Activated CD4-positive, alpha-beta T cell treated with anti-CD3 and anti-CD28 coated beads for 36 hours (primary cell): Measurements from ENCODE around the gene DOK3. TPM values are rescaled to one million over a fixed set of nuclear protein-coding genes. Genes with fewer than 3 reads are reported as not detected.

Experiments
- ATAC-seq: fragments of 200-7000 bp; cut with Tn5 transposase; one replicate; pipeline ENCODE4 v1.10.0; 2021; ENCODE audit warnings: mild to moderate bottlenecking, moderate library complexity
- CTCF ChIA-PET: fragments of 350-600 bp; sonication (Branson Sonifier 250); formaldehyde crosslinking; loops from one replicate; lab custom pipeline; 2021; ENCODE audit warnings: antibody characterized with exemption; lab: Charles Lee
- POLR2A ChIA-PET: fragments of 350-600 bp; sonication (Branson Sonifier 250); formaldehyde crosslinking; loops from one replicate; lab custom pipeline; 2021; ENCODE audit warnings: antibody characterized with exemption, inconsistent platforms; lab: Charles Lee
- DNase-seq: peaks from one replicate; pipeline ENCODE4 v3.0.0-alpha.2; 2020
- H3K27ac Mint-ChIP-seq: one replicate; pipeline ENCODE4 v1.8.0; 2021; ENCODE audit warnings: mixed read lengths
- H3K27me3 Mint-ChIP-seq: one replicate; pipeline ENCODE4 v1.8.0; 2021; ENCODE audit warnings: mixed read lengths
- H3K36me3 Mint-ChIP-seq: one replicate; pipeline ENCODE4 v1.8.0; 2021; ENCODE audit warnings: low read depth, mixed read lengths
- H3K4me1 Mint-ChIP-seq: one replicate; pipeline ENCODE4 v1.8.0; 2021; ENCODE audit warnings: mixed read lengths
- H3K4me3 Mint-ChIP-seq: one replicate; pipeline ENCODE4 v1.8.0; 2021; ENCODE audit warnings: mild to moderate bottlenecking, moderate library complexity, mixed read lengths
- H3K9me3 Mint-ChIP-seq: one replicate; pipeline ENCODE4 v1.8.0; 2021; ENCODE audit warnings: low read depth, mixed read lengths
- intact Hi-C, 2 experiments: fragments of 100-400 bp; cut with DNase I in 1 of 2; cut with micrococcal nuclease in 1 of 2; formaldehyde crosslinking; loops; one replicate each; pipeline versions ENCODE4 v1.14.2 to v1.15.1; 2022 to 2024; cut with DNase I, micrococcal nuclease
- total RNA-seq, 2 experiments: library from RNA; stranded (reverse); gene quantifications; one replicate each; pipeline ENCODE4 v1.2.3, GENCODE V29; 2021

Gene DOK3
- total RNA-seq, 2 experiments from 2014 or later, result 4.2 to 4.8 TPM

DNA sequence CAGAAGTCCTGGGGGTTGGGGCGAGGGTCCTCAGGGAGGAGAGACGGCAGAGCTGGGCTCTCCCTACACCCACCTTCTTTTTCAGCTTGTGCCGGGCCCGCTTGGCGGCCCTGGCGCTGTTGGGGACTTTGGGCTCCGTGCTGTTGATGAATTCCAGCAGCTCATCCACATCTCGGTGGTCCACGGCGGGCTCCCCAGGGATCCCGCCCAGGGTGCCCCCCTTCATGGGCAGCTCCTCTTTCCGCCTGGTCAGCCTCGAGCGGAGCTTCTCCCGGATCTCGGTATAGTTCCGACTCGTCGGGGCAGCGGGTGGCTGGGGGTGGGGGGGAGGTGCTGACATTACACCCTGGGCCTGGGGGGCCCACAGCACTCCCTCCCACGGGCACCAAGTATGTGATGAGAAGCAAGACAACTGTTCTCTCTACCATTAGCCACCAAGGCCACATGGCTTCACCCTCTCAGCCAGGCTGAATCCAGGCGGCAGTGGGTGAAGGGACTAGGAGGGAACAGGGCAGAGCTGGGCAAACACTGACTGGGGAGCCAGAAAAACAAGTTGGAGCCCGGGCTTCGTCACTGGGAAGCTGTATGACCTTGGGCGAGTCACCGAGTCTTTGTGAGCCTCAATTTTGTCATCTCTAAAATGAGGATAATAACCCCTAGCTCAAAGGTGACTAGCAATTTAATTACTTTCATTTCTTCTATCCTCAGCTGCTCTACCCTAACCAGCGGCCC, 21.7 kb upstream of the DOK3 start:
- Mint-ChIP-seq H3K36me3 (peaks cover 13% of the 10 kb centered on the region), H3K4me1 (no peaks in the 10 kb centered on the region), H3K4me3 (no peak overlapping the region), H3K27ac (no peak overlapping the region), H3K9me3 (no peaks in the 10 kb centered on the region), H3K27me3 (no peaks in the 10 kb centered on the region)
- CTCF ChIA-PET, result interaction anchor here (1.1 to 1.5 kb wide), 2 partner anchors 15 to 129 kb away, joined by 3 to 7 read pairs; no protein-coding TSS in a partner anchor
- intact Hi-C loops, result no loop called here
- DNase-seq (no peak), ATAC-seq (no peak)
- POLR2A ChIA-PET, result no interaction called here

DNA sequence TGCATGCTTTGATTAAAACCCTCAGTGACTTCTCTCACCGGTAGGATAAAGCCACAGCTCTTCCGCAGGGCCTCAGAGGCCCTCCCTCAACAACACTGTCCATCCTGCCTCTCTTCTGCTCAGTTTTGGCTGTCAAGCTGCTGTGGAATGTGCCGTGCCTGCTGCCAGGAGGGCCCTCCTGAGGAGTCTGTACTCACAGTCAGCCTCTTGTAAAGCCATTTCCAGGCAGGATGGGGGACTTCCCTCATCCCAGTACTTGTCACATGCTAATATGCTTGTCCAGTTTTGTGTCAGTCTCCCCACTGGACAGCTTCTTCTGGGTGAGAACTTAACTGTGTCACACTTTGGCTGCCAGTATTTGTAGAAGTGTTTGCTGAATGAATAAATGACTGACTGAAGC, 21.0 kb upstream of the DOK3 start:
- POLR2A ChIA-PET, result interaction anchor here (0.6 kb wide), 1 partner anchor 614 kb away, joined by 3 read pairs; no protein-coding TSS in a partner anchor
- ATAC-seq, result no peak

DNA sequence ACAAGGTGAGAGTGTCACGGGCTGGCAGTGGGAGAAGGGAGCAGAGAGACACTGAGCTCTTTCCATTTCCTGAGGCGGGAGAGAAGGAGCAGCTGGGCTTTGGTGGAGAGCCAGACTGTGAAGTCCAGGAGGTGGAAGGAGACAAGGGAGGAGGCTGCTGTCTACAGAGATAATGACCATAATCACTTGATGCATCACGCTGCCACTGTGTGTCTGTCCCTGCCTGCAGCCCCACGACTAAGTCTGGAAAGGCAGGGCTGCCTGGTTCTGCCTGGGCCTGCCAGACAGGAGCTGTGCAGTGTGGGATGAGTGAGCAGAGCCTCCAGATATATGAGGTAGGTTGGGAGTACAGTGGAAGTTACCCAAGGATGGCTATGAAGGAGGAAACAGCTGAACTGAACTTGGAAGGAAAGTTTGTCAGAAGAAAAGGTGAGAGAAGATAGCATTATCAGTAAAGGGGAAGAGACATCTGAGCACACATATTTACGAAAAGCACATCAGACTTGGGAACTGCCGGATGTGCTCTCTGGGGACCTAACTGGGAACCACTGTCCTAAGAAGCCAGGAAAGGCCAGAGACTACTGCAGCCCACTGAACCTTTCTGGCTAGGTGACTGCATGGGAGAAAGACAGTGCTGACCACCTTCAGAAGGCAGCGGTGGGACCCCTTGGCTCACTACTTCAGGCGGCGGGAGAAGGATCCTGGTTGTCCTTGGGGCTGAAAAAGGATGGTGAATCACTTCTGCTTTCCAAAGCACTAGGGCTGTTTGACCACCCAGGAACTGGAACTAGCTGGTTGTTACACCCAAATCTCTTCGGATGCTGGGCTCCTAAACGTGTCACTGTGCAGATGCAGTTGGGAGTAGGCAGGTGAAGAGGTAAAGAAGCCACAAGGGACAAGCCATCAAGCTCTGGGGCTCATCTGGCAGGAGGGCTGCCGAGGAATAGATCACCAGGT, 19.9 kb upstream of the DOK3 start:
- no peaks in the 10 kb centered on the region for H3K27me3 Mint-ChIP-seq
- DNase-seq, result no peak
- H3K4me3 Mint-ChIP-seq, result no peak overlapping the region
- H3K4me1 Mint-ChIP-seq, result no peaks in the 10 kb centered on the region
- no peaks in the 10 kb centered on the region for H3K9me3 Mint-ChIP-seq
- H3K36me3 Mint-ChIP-seq, result peaks cover 13% of the 10 kb centered on the region
- ChIA-PET POLR2A (no interaction called here), CTCF (interaction anchor here (0.5 kb wide), 1 partner anchor 210 kb away, joined by 3 read pairs; no protein-coding TSS in a partner anchor)
- ATAC-seq, result no peak
- H3K27ac Mint-ChIP-seq, result peak overlapping the region; percentile 11
- intact Hi-C loops, result no loop called here

More for the DNA sequence above, 21.0 kb upstream of the DOK3 start:
- Mint-ChIP-seq H3K36me3 (peaks cover 13% of the 10 kb centered on the region), H3K27me3 (no peaks in the 10 kb centered on the region), H3K4me1 (no peaks in the 10 kb centered on the region), H3K27ac (no peak overlapping the region), H3K9me3 (no peaks in the 10 kb centered on the region), H3K4me3 (no peak overlapping the region)
- intact Hi-C loops, result no loop called here
- no peak for DNase-seq
- CTCF ChIA-PET, result interaction anchor here (0.5 to 1.5 kb wide), 2 partner anchors 15 to 211 kb away, joined by 3 to 7 read pairs; no protein-coding TSS in a partner anchor

GRCh38 chr5:177528631-177529030, 19.0 kb upstream of the DOK3 start:
- ATAC-seq (no peak), DNase-seq (no peak)
- Mint-ChIP-seq H3K27me3 (no peaks in the 10 kb centered on the region), H3K9me3 (no peaks in the 10 kb centered on the region), H3K27ac (no peak overlapping the region), H3K4me1 (no peaks in the 10 kb centered on the region), H3K36me3 (peaks cover 10% of the 10 kb centered on the region), H3K4me3 (no peak overlapping the region)
- POLR2A ChIA-PET, result no interaction called here
- intact Hi-C loops, result no loop called here
- CTCF ChIA-PET, result no interaction called here

DNA sequence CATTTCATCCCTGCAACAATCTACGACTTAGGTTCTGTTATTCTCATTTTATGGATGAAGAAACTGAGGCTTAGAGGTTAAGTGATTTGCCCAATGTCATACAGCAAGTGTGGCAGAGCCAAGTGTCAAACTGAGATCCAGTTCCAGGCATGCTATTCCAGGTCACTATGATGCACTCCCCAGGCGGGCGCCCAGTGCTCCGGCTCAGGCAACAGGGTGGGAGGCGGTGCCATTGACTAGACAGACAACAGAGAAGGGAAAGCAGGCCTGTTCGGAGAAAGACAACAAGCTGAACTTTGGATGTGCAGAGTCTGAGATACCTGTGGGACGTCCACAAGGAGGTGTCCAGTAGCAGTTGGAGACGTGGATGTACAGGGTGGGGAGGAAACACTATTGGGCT, 18.0 kb upstream of the DOK3 start:
- no peak overlapping the region for H3K4me3 Mint-ChIP-seq
- H3K36me3 Mint-ChIP-seq, result peaks cover 10% of the 10 kb centered on the region
- CTCF ChIA-PET, result no interaction called here
- no peaks in the 10 kb centered on the region for H3K4me1 Mint-ChIP-seq
- H3K9me3 Mint-ChIP-seq, result no peaks in the 10 kb centered on the region
- POLR2A ChIA-PET, result interaction anchor here (0.9 kb wide), 1 partner anchor 9 kb away, joined by 3 read pairs; no protein-coding TSS in a partner anchor
- H3K27me3 Mint-ChIP-seq, result no peaks in the 10 kb centered on the region
- intact Hi-C loops, result no loop called here
- H3K27ac Mint-ChIP-seq, result no peak overlapping the region
- DNase-seq (no peak), ATAC-seq (no peak)

DNA sequence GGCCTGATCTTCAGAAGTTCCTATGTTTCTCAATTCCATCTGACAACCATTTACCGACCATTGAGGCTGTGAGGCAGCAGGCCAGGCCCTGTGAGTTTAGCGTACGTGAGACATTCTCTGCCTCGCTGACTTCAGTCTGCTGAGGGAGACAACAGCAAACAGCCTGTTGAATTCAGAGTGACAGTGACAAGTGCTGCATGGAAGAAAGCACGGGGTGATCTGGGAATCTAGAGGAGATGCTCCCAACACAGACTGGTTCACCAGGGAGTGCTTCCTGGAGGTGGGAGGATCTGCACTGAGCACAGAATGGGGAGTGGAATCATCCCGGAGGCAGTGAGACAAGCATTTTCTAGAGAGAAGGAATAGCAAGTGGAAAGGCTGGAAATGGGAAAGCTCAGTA, 17.2 kb upstream of the DOK3 start:
- no peak overlapping the region for H3K27ac Mint-ChIP-seq
- no peaks in the 10 kb centered on the region for H3K4me1 Mint-ChIP-seq
- no peaks in the 10 kb centered on the region for H3K9me3 Mint-ChIP-seq
- ChIA-PET CTCF (no interaction called here), POLR2A (interaction anchor here (0.9 kb wide), 1 partner anchor 8 kb away, joined by 3 read pairs; no protein-coding TSS in a partner anchor)
- DNase-seq (no peak), ATAC-seq (no peak)
- no peaks in the 10 kb centered on the region for H3K27me3 Mint-ChIP-seq
- intact Hi-C loops, result no loop called here
- H3K36me3 Mint-ChIP-seq, result peaks cover 10% of the 10 kb centered on the region
- no peak overlapping the region for H3K4me3 Mint-ChIP-seq

GRCh38 chr5:177526191-177526590, 16.6 kb upstream of the DOK3 start:
- no peak for ATAC-seq
- peaks cover 3% of the 10 kb centered on the region for H3K4me1 Mint-ChIP-seq
- POLR2A ChIA-PET, result no interaction called here

DNA sequence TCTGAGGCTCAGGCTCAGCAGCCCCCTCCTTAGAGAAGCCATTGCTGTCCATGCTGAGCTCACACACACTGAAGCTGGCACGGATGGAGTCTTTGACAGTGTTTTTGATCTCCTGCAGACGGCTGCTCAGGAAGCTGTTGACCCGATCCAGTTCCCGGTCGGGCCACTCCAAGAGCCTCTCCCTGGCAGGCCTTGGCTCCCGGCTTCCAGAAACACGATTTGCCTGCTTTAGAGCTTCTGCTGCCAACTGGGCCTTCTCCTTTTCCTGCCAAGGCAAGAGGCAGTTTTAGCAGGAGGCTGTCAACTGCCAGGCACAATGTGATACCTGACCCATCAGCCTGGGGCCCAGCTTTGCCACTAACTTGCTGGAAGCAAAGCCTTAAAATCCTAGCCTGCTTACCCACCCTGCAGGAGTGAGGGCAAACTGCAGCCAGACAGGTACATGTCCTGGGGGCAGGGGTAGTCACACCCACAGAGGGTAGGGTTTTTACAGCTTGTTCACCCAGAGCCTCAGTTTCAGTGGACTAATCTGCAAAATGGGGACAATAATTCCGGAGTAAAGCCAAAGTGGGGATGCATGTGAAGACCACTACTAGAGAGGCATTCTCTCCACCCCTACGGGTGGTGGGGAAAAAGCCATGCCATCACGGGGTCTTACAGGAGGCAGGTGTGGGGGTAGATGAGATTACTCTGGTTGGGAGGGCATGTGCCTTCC, 15.5 kb upstream of the DOK3 start:
- ATAC-seq (no peak), DNase-seq (no peak)
- CTCF ChIA-PET, result interaction anchor here (0.6 to 0.8 kb wide), 2 partner anchors 10 to 475 kb away, joined by 3 read pairs; no protein-coding TSS in a partner anchor
- H3K4me3 Mint-ChIP-seq, result no peak overlapping the region
- intact Hi-C loops, result no loop called here
- POLR2A ChIA-PET, result no interaction called here
- no peaks in the 10 kb centered on the region for H3K9me3 Mint-ChIP-seq
- H3K27me3 Mint-ChIP-seq, result no peaks in the 10 kb centered on the region
- peaks cover 4% of the 10 kb centered on the region for H3K36me3 Mint-ChIP-seq
- H3K4me1 Mint-ChIP-seq, result peaks cover 9% of the 10 kb centered on the region
- H3K27ac Mint-ChIP-seq, result no peak overlapping the region

More at GRCh38 chr5:177526191-177526590, 16.6 kb upstream of the DOK3 start:
- peaks cover 10% of the 10 kb centered on the region for H3K36me3 Mint-ChIP-seq
- no peak for DNase-seq
- intact Hi-C loops, result no loop called here
- no peaks in the 10 kb centered on the region for H3K9me3 Mint-ChIP-seq
- CTCF ChIA-PET, result no interaction called here
- H3K27me3 Mint-ChIP-seq, result no peaks in the 10 kb centered on the region
- no peak overlapping the region for H3K4me3 Mint-ChIP-seq
- no peak overlapping the region for H3K27ac Mint-ChIP-seq

- Mint-ChIP-seq H3K4me3 (no peak overlapping the region), H3K27ac (no peak overlapping the region), H3K36me3 (peaks cover 9% of the 10 kb centered on the region), H3K9me3 (no peaks in the 10 kb centered on the region), H3K27me3 (no peaks in the 10 kb centered on the region), H3K4me1 (peaks cover 14% of the 10 kb centered on the region)
- CTCF ChIA-PET, result interaction anchor here (0.8 kb wide), 1 partner anchor 10 kb away, joined by 3 read pairs; no protein-coding TSS in a partner anchor
- DNase-seq, result no peak
- POLR2A ChIA-PET, result no interaction called here
- intact Hi-C loops, result no loop called here
- no peak for ATAC-seq
These were observed 14.9 kb upstream of the DOK3 start for GRCh38 chr5:177524539-177524900.

DNA sequence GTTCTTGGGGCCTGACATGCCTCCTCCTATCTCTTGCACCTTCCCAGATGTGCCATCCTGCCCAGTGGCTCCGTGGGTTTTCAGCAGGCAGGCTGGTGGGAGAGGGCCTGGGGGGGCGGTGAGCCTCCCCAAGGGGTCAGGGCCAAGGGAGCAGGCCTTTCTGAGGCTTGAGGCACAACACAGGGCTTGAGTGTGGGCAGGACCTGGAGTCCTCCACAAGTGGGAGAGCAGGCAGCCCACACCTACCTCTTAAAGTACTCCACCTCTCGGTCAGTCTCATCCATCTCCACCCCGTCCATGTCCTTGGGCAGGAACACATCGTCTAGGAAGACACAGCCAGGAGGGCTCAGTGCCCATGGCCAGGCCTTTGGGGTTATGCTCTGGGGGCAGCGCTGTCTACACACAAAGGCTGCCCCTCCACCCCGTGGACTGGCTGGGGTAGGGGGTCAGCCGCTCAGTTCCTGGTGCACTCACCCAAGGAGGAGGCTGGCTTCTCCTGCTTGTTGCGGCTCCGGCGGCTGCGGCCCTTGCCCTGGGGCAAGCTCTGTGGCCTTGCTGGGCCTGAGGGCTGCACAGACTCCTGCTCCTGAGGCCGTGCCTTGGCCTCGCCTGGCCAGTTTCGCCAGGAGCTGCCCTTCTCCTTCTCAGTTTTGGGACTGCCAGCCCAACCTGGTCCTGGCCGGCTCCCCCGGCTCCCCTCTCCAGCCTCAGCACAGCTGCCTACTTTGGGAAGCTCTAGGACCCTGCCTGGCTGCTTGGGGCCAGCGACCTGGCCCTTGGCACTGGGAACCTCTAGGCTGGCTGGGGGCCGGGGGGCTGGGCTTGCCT, 14.3 kb upstream of the DOK3 start:
- Mint-ChIP-seq H3K4me3 (no peak overlapping the region), H3K4me1 (peaks cover 20% of the 10 kb centered on the region), H3K27ac (no peak overlapping the region), H3K27me3 (no peaks in the 10 kb centered on the region), H3K9me3 (no peaks in the 10 kb centered on the region), H3K36me3 (peaks cover 8% of the 10 kb centered on the region)
- no peak for ATAC-seq
- CTCF ChIA-PET, result interaction anchor here (0.8 kb wide), 2 partner anchors 11 to 30 kb away, joined by 3 read pairs; no protein-coding TSS in a partner anchor
- intact Hi-C loops, result no loop called here
- no peak for DNase-seq
- POLR2A ChIA-PET, result interaction anchor here (0.5 kb wide), 1 partner anchor 17 kb away, joined by 12 read pairs; no protein-coding TSS in a partner anchor
